ENCODE measurements around the gene KIAA0586. TPM values are rescaled to one million over a fixed set of nuclear protein-coding genes. Genes with fewer than 3 reads are reported as not detected.

The KIAA0586 gene
- total and polyA plus RNA-seq, 2 of the 13 experiments (the other 11 are each of a cell fraction or from before 2014, with no cell fraction given), result 12.6 to 25.2 TPM

DNA sequence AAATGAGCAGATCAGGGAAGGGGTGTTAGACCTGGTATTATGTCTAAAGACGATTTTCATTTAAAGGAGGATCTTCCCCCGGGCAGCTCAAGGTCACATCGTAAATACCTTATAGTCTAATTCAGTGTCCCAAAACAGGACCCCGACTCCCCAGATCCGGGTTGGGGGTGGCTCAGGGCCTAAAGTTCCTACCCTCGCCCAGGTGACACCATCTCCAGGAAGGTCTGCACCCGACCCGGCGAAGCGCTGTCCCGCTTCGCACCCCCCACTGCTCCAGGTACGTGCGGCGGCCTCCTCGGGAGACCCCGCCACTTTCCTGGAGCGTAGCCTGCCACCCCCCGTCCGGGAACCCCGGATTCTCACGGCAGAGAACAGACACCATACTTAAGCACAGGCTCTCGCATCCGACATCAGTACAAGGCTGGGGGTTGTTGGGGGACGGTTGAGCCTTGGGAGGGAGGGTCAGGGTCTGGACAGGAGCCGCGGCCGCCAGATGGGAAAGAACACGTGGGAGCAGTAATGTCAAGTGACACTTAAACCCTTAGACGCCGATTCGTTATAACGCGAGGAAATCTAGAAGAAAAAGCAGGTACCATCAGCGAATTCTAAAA, 744 bp upstream of the KIAA0586 start (continued):
- TF ChIP-seq ZNF891 (CRISPR knock-in tag; IDR thresholded peaks at IDR 0.05), result peak; percentile 52; the same call in 1 of the 2 replicates
- peak; percentile 42; the same call in 1 of the 2 replicates for TF ChIP-seq TBX2 (CRISPR knock-in tag; IDR thresholded peaks at IDR 0.05; ENCODE audit: borderline replicate concordance)
- TF ChIP-seq, protein P1, sequence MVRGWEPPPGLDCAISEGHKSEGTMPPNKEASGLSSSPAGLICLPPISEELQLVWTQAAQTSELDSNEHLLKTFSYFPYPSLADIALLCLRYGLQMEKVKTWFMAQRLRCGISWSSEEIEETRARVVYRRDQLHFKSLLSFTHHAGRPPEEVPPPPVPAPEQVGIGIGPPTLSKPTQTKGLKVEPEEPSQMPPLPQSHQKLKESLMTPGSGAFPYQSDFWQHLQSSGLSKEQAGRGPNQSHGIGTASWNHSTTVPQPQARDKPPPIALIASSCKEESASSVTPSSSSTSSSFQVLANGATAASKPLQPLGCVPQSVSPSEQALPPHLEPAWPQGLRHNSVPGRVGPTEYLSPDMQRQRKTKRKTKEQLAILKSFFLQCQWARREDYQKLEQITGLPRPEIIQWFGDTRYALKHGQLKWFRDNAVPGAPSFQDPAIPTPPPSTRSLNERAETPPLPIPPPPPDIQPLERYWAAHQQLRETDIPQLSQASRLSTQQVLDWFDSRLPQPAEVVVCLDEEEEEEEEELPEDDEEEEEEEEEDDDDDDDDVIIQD (CRISPR knock-in tag; IDR thresholded peaks at IDR 0.05; ENCODE audit: low read depth), result no peak
- 0 out of 2 replicates have a peak, but pooled peaks have one; percentile 13 for TF ChIP-seq ZNF510 (CRISPR knock-in tag; IDR thresholded peaks at IDR 0.05; ENCODE audit: low read depth)
- TF ChIP-seq, protein P2, sequence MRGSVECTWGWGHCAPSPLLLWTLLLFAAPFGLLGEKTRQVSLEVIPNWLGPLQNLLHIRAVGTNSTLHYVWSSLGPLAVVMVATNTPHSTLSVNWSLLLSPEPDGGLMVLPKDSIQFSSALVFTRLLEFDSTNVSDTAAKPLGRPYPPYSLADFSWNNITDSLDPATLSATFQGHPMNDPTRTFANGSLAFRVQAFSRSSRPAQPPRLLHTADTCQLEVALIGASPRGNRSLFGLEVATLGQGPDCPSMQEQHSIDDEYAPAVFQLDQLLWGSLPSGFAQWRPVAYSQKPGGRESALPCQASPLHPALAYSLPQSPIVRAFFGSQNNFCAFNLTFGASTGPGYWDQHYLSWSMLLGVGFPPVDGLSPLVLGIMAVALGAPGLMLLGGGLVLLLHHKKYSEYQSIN (CRISPR knock-in tag; IDR thresholded peaks at IDR 0.05; ENCODE audit: borderline replicate concordance), result no peak
- TF ChIP-seq, protein P3, sequence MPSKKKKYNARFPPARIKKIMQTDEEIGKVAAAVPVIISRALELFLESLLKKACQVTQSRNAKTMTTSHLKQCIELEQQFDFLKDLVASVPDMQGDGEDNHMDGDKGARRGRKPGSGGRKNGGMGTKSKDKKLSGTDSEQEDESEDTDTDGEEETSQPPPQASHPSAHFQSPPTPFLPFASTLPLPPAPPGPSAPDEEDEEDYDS (CRISPR knock-in tag; IDR thresholded peaks at IDR 0.05), result no peak
- TF ChIP-seq ZNF563 (CRISPR knock-in tag; IDR thresholded peaks at IDR 0.05), result peak; percentile 70; the same call in 1 of the 2 replicates
- TF ChIP-seq HNRNPL (IDR thresholded peaks at IDR 0.05; ENCODE audit: low read depth, low read length), result 0 out of 2 replicates have a peak, but pooled peaks have one; percentile 23
- no peak for TF ChIP-seq MAFK (conservative IDR thresholded peaks at IDR 0.05 in 1 of 2, IDR thresholded peaks at IDR 0.05 in 1 of 2; ENCODE audit: low read length in 2 of 2)
- TF ChIP-seq, protein P4, sequence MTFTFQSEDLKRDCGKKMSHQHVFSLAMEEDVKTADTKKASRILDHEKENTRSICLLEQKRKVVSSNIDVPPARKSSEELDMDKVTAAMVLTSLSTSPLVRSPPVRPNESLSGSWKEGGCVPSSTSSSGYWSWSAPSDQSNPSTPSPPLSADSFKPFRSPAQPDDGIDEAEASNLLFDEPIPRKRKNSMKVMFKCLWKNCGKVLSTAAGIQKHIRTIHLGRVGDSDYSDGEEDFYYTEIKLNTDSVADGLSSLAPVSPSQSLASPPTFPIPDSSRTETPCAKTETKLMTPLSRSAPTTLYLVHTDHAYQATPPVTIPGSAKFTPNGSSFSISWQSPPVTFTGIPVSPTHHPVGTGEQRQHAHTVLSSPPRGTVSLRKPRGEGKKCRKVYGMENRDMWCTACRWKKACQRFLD (CRISPR knock-in tag; IDR thresholded peaks at IDR 0.05; ENCODE audit: borderline replicate concordance), result 0 out of 2 replicates have a peak, but pooled peaks have one; percentile 10
- TF ChIP-seq ZNF790 (CRISPR knock-in tag; IDR thresholded peaks at IDR 0.05; ENCODE audit: borderline replicate concordance), result 0 out of 2 replicates have a peak, but pooled peaks have one; percentile 27
- TF ChIP-seq MEF2D (CRISPR knock-in tag; IDR thresholded peaks at IDR 0.05), result peak; percentile 30; the same call in 1 of the 2 replicates
- TF ChIP-seq KLF13 (CRISPR knock-in tag; IDR thresholded peaks at IDR 0.05), result no peak
- TF ChIP-seq, protein P5, sequence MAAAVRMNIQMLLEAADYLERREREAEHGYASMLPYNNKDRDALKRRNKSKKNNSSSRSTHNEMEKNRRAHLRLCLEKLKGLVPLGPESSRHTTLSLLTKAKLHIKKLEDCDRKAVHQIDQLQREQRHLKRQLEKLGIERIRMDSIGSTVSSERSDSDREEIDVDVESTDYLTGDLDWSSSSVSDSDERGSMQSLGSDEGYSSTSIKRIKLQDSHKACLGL (CRISPR knock-in tag; IDR thresholded peaks at IDR 0.05), result peak; percentile 93
- TF ChIP-seq ZFP82 (CRISPR knock-in tag; IDR thresholded peaks at IDR 0.05; ENCODE audit: borderline replicate concordance), result peak; percentile 56
- TF ChIP-seq SATB2 (CRISPR knock-in tag; IDR thresholded peaks at IDR 0.05), result peak; percentile 74; the same call in 1 of the 2 replicates
- TF ChIP-seq, protein P6, sequence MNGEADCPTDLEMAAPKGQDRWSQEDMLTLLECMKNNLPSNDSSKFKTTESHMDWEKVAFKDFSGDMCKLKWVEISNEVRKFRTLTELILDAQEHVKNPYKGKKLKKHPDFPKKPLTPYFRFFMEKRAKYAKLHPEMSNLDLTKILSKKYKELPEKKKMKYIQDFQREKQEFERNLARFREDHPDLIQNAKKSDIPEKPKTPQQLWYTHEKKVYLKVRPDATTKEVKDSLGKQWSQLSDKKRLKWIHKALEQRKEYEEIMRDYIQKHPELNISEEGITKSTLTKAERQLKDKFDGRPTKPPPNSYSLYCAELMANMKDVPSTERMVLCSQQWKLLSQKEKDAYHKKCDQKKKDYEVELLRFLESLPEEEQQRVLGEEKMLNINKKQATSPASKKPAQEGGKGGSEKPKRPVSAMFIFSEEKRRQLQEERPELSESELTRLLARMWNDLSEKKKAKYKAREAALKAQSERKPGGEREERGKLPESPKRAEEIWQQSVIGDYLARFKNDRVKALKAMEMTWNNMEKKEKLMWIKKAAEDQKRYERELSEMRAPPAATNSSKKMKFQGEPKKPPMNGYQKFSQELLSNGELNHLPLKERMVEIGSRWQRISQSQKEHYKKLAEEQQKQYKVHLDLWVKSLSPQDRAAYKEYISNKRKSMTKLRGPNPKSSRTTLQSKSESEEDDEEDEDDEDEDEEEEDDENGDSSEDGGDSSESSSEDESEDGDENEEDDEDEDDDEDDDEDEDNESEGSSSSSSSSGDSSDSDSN (CRISPR knock-in tag; IDR thresholded peaks at IDR 0.05), result peak; percentile 64
- no peak for TF ChIP-seq ZNF138 (CRISPR knock-in tag; IDR thresholded peaks at IDR 0.05; ENCODE audit: low read depth)
- no peak for TF ChIP-seq EP300 (IDR thresholded peaks at IDR 0.05; ENCODE audit: low read depth in 2 of 2, low read length in 2 of 2)
- no peak for TF ChIP-seq EP300 (CRISPR knock-in tag; IDR thresholded peaks at IDR 0.05; ENCODE audit: borderline replicate concordance)
- TF ChIP-seq SNRNP70 (IDR thresholded peaks at IDR 0.05; ENCODE audit: low read depth, low read length), result no peak
- no peak for TF ChIP-seq ZNF260 (CRISPR knock-in tag; IDR thresholded peaks at IDR 0.05; ENCODE audit: borderline replicate concordance, low read depth)

All from HepG2 (cell line).